HepG2 (cell line): Measurements from ENCODE around the gene DOK4. TPM values are rescaled to one million over a fixed set of nuclear protein-coding genes. Genes with fewer than 3 reads are reported as not detected.

Experiments used
- ARID5B ChIP-seq: IDR thresholded peaks from 2 replicates; pipeline ENCODE4 v1.4.0; 2020; ENCODE audit warnings: mild to moderate bottlenecking, missing genetic modification reagents
- ARNT2 ChIP-seq: sonication (generic); formaldehyde crosslinking; IDR thresholded peaks from 2 replicates; pipeline ENCODE4 v1.8.0; 2022; ENCODE audit warnings: mild to moderate bottlenecking, low read depth, missing genetic modification reagents, moderate library complexity
- BCL6 ChIP-seq: IDR thresholded peaks from 2 replicates; pipeline ENCODE4 v1.6.1; 2016; ENCODE audit warnings: missing genetic modification reagents, missing compliant biosample characterization
- CENPX ChIP-seq: sonication (generic); formaldehyde crosslinking; IDR thresholded peaks from 2 replicates; pipeline ENCODE4 v1.9.0; 2021; ENCODE audit warnings: mild to moderate bottlenecking, missing genetic modification reagents, moderate library complexity
- GPN1 ChIP-seq: sonication (generic); formaldehyde crosslinking; IDR thresholded peaks from 2 replicates; pipeline ENCODE4 v1.5.1; 2020; ENCODE audit warnings: missing genetic modification reagents, borderline replicate concordance
- HNRNPL ChIP-seq: fragments of 200-400 bp; formaldehyde crosslinking; IDR thresholded peaks from 2 replicates; pipeline ENCODE4 v1.6.1; 2017; ENCODE audit warnings: mild to moderate bottlenecking, low read depth, low read length
- HOXA3 ChIP-seq: sonication (generic); formaldehyde crosslinking; IDR thresholded peaks from 2 replicates; pipeline ENCODE4 v1.5.0; 2020; ENCODE audit warnings: missing genetic modification reagents
- HOXA7 ChIP-seq: sonication (generic); formaldehyde crosslinking; IDR thresholded peaks from 2 replicates; pipeline ENCODE4 v1.8.1; 2022; ENCODE audit warnings: mild to moderate bottlenecking, missing genetic modification reagents, moderate library complexity
- HOXD1 ChIP-seq: sonication (generic); formaldehyde crosslinking; IDR thresholded peaks from 2 replicates; pipeline ENCODE4 v1.5.0; 2020; ENCODE audit warnings: missing genetic modification reagents
- KLF12 ChIP-seq: sonication (generic); formaldehyde crosslinking; IDR thresholded peaks from 2 replicates; pipeline ENCODE4 v1.4.0; 2020; ENCODE audit warnings: missing genetic modification reagents, borderline replicate concordance
- MYNN ChIP-seq: sonication (generic); formaldehyde crosslinking; IDR thresholded peaks from 2 replicates; pipeline ENCODE4 v1.4.0; 2020; ENCODE audit warnings: mild to moderate bottlenecking, low read depth, missing genetic modification reagents
- NFE2 ChIP-seq: sonication (generic); formaldehyde crosslinking; IDR thresholded peaks from 2 replicates; pipeline ENCODE4 v1.4.0; 2020; ENCODE audit warnings: missing genetic modification reagents
- PLRG1 ChIP-seq: fragments of 450-650 bp; conservative IDR thresholded peaks from 2 replicates; pipeline ENCODE4 v1.6.1; 2016
- PTBP1 ChIP-seq: fragments of 200-400 bp; formaldehyde crosslinking; IDR thresholded peaks from 2 replicates; pipeline ENCODE4 v1.6.1; 2018; ENCODE audit warnings: low read length, low read depth; ENCODE audit not compliant: poor library complexity, severe bottlenecking
- SATB2 ChIP-seq: sonication (generic); formaldehyde crosslinking; IDR thresholded peaks from 2 replicates; pipeline ENCODE4 v1.5.0; 2020; ENCODE audit warnings: missing genetic modification reagents
- ZEB1 ChIP-seq: IDR thresholded peaks from 2 replicates; pipeline ENCODE4 v1.6.1; 2012; ENCODE audit warnings: mild to moderate bottlenecking, low read depth, inconsistent platforms; ENCODE audit not compliant: insufficient replicate concordance
- ZFP36L2 ChIP-seq: sonication (generic); formaldehyde crosslinking; IDR thresholded peaks from 2 replicates; pipeline ENCODE4 v1.4.0; 2020; ENCODE audit warnings: missing genetic modification reagents
- ZHX1 ChIP-seq: sonication (generic); formaldehyde crosslinking; IDR thresholded peaks from 2 replicates; pipeline ENCODE4 v1.8.1; 2022; ENCODE audit warnings: low read depth, mild to moderate bottlenecking, missing genetic modification reagents
- ZMYM4 ChIP-seq: sonication (generic); formaldehyde crosslinking; IDR thresholded peaks from 2 replicates; pipeline ENCODE4 v1.8.1; 2023; ENCODE audit warnings: mild to moderate bottlenecking, missing genetic modification reagents
- ZNF3 ChIP-seq: IDR thresholded peaks from 2 replicates; pipeline ENCODE4 v1.7.0; 2017; ENCODE audit warnings: inconsistent platforms
- ZNF383 ChIP-seq: sonication (generic); formaldehyde crosslinking; IDR thresholded peaks from 2 replicates; pipeline ENCODE4 v1.4.0; 2020; ENCODE audit warnings: missing genetic modification reagents, mild to moderate bottlenecking, borderline replicate concordance
- ZNF619 ChIP-seq: sonication (generic); formaldehyde crosslinking; IDR thresholded peaks from 2 replicates; pipeline ENCODE4 v1.4.0; 2020; ENCODE audit warnings: mild to moderate bottlenecking, missing genetic modification reagents
- ZNF790 ChIP-seq: sonication (generic); formaldehyde crosslinking; IDR thresholded peaks from 2 replicates; pipeline ENCODE4 v1.8.0; 2022; ENCODE audit warnings: missing genetic modification reagents, mild to moderate bottlenecking, borderline replicate concordance
- polyA plus RNA-seq, 8 experiments: library from polyadenylated mRNA; depleted of rRNA in 3 of 8; stranded (reverse) in 7 of 8; unstranded in 1 of 8; fragments of >200 nt; fragmentation: Illumina TruSeq in 4 of 8; extraction: Trizol in 4 of 8; gene quantifications; 2 replicates each; pipeline versions ENCODE4 v1.2.1 to v1.2.3, GENCODE V29; 2011 to 2016; ENCODE audit warnings: low read depth in 4 of 8, missing spikeins in 1 of 8, mixed read lengths in 1 of 8; ENCODE audit not compliant: insufficient read depth in 1 of 8
- total RNA-seq, 5 experiments: library from RNA; depleted of rRNA; stranded (reverse); fragments of >200 nt; fragmentation: Illumina TruSeq; extraction: Trizol; gene quantifications; 2 replicates each; pipeline ENCODE4 v1.2.3, GENCODE V29; 2016; ENCODE audit warnings: low read depth in 1 of 5
- TF ChIP-seq, protein P1 (sequence below): sonication (generic); formaldehyde crosslinking; IDR thresholded peaks from 2 replicates; pipeline ENCODE4 v1.5.0; 2020; ENCODE audit warnings: missing genetic modification reagents

The DOK4 gene
- total and polyA plus RNA-seq, 2 of the 13 experiments (the other 11 are each of a cell fraction or from before 2014, with no cell fraction given), result 52.7 to 70.0 TPM

- TF ChIP-seq CENPX (CRISPR knock-in tag), result no peak
- TF ChIP-seq ZMYM4, result no peak; the same call in 1 of the 2 replicates
- TF ChIP-seq ZNF383 (CRISPR knock-in tag), result no peak
- TF ChIP-seq BCL6, result 0 out of 2 replicates have a peak, but pooled peaks have one; percentile 46
- 0 out of 2 replicates have a peak, but pooled peaks have one; percentile 47 for TF ChIP-seq ZFP36L2 (CRISPR knock-in tag)
- peak; percentile 74; the same call in 1 of the 2 replicates for TF ChIP-seq ZNF619 (CRISPR knock-in tag)
- TF ChIP-seq ZEB1, result no peak
- TF ChIP-seq PLRG1, result no peak
- TF ChIP-seq ARNT2 (CRISPR knock-in tag), result peak; percentile 63; the same call in 1 of the 2 replicates
- TF ChIP-seq ZHX1 (CRISPR knock-in tag), result 0 out of 2 replicates have a peak, but pooled peaks have one; percentile 44
- no peak for TF ChIP-seq HOXA3
- no peak for TF ChIP-seq PTBP1
- TF ChIP-seq HOXA7 (CRISPR knock-in tag), result no peak
- TF ChIP-seq ARID5B, result peak; percentile 46; the same call in 1 of the 2 replicates
- TF ChIP-seq SATB2 (CRISPR knock-in tag), result no peak
- no peak for TF ChIP-seq ZNF790 (CRISPR knock-in tag)
- TF ChIP-seq HNRNPL, result no peak
- TF ChIP-seq, protein P1, sequence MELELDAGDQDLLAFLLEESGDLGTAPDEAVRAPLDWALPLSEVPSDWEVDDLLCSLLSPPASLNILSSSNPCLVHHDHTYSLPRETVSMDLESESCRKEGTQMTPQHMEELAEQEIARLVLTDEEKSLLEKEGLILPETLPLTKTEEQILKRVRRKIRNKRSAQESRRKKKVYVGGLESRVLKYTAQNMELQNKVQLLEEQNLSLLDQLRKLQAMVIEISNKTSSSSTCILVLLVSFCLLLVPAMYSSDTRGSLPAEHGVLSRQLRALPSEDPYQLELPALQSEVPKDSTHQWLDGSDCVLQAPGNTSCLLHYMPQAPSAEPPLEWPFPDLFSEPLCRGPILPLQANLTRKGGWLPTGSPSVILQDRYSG (CRISPR knock-in tag), result no peak
- 0 out of 2 replicates have a peak, but pooled peaks have one; percentile 19 for TF ChIP-seq HOXD1 (CRISPR knock-in tag)
- TF ChIP-seq KLF12 (CRISPR knock-in tag), result no peak
- no peak for TF ChIP-seq MYNN (CRISPR knock-in tag)
- TF ChIP-seq GPN1 (CRISPR knock-in tag), result no peak
- TF ChIP-seq ZNF3 (CRISPR knock-in tag), result no peak
- no peak for TF ChIP-seq NFE2
Observed at GRCh38 chr16:57519796-57520360, 33.6 kb upstream of the DOK4 start (continued).
